A549 (cell line): Measurements from ENCODE around the gene SPATA17. TPM values are rescaled to one million over a fixed set of nuclear protein-coding genes. Genes with fewer than 3 reads are reported as not detected.

Experiments used
- ATAC-seq, 2 experiments: fragments of 200-7000 bp in 1 of 2; fragments of >200 bp in 1 of 2; cut with Nextera tagmentation in 1 of 2; cut with Tn5 transposase in 1 of 2; 3 replicates each; pipeline versions ENCODE4 v1.8.0 to v1.9.1; 2018 to 2020; ENCODE audit warnings: mild to moderate bottlenecking in 1 of 2, moderate library complexity in 1 of 2
- CTCF ChIA-PET: fragments of 300-600 bp; sonication (Branson Sonifier 250); formaldehyde crosslinking; extraction: SDS; loops from one replicate; lab custom pipeline; 2021; ENCODE audit warnings: antibody characterized with exemption, inconsistent platforms; lab: Yijun Ruan, JAX
- POLR2A ChIA-PET: fragments of 350-600 bp; formaldehyde crosslinking; extraction: SDS; loops from one replicate; lab custom pipeline; 2021; ENCODE audit warnings: antibody characterized with exemption, inconsistent platforms; lab: Yijun Ruan, JAX
- DNase-seq, 2 experiments: peaks; one replicate each; pipeline versions ENCODE4 v3.0.0 to v3.0.0-alpha.2; 2011 to 2016; ENCODE audit warnings: low read depth in 1 of 2, low spot score in 1 of 2
- FAIRE-seq: peaks from 2 replicates; lab custom pipeline; 2011; peaks lifted over from hg19 to GRCh38; lab: Jason Lieb, UNC
- H3K27ac ChIP-seq, 2 experiments: fragments of >200 bp; sonication (Bioruptor Twin); formaldehyde crosslinking; 3 replicates each; pipeline ENCODE4 v1.5.1; 2016 to 2017
- H3K4me1 ChIP-seq: fragments of >200 bp; sonication (Bioruptor Twin); formaldehyde crosslinking; 3 replicates; pipeline ENCODE4 v1.6.1; 2016
- H3K4me2 ChIP-seq: fragments of >200 bp; sonication (Bioruptor Twin); formaldehyde crosslinking; 3 replicates; pipeline ENCODE4 v1.6.1; 2016
- H3K4me3 ChIP-seq: fragments of >200 bp; sonication (Bioruptor Twin); formaldehyde crosslinking; 3 replicates; pipeline ENCODE4 v1.5.1; 2016
- H3K9me3 ChIP-seq: fragments of >200 bp; sonication (Bioruptor Twin); formaldehyde crosslinking; 3 replicates; pipeline ENCODE4 v1.6.1; 2016
- CBX8 ChIP-seq: fragments of 200-600 bp; sonication (generic); IDR thresholded peaks from 2 replicates; pipeline ENCODE4 v1.6.1; 2016
- CHD2 ChIP-seq: fragments of 150-350 bp; IDR thresholded peaks from 2 replicates; pipeline ENCODE4 v1.6.1; 2014; ENCODE audit warnings: low read length; ENCODE audit not compliant: partially characterized antibody
- EP300 ChIP-seq, 2 experiments: fragments of >200 bp; sonication (Bioruptor Twin); formaldehyde crosslinking; IDR thresholded peaks; 2 replicates in 1 of 2; 3 replicates in 1 of 2; pipeline ENCODE4 v1.6.1; 2016 to 2017
- FOSL2 ChIP-seq, 2 experiments: fragments of 450-650 bp in 1 of 2; fragments of >200 bp in 1 of 2; sonication (Bioruptor Twin) in 1 of 2; formaldehyde crosslinking; IDR thresholded peaks; 2 replicates each; pipeline versions ENCODE4 v1.5.0 to v1.6.1; 2016 to 2020; ENCODE audit warnings: mild to moderate bottlenecking in 1 of 2, moderate library complexity in 1 of 2
- HDAC2 ChIP-seq: fragments of 200-600 bp; sonication (generic); IDR thresholded peaks from 2 replicates; pipeline ENCODE4 v1.6.1; 2016
- HOXB13 ChIP-seq: fragments of 250-450 bp; sonication (Bioruptor Pico); IDR thresholded peaks from 2 replicates; pipeline ENCODE4 v1.5.0; 2020; ENCODE audit warnings: low read depth, mild to moderate bottlenecking, moderate library complexity
- JUN ChIP-seq, 2 experiments: fragments of >200 bp; sonication (Bioruptor Twin); formaldehyde crosslinking; IDR thresholded peaks; 2 replicates in 1 of 2; 3 replicates in 1 of 2; pipeline ENCODE4 v1.6.1; 2016 to 2017
- KDM5A ChIP-seq: fragments of 200-600 bp; sonication (generic); IDR thresholded peaks from 2 replicates; pipeline ENCODE4 v1.6.1; 2016; ENCODE audit warnings: antibody characterized with exemption, mild to moderate bottlenecking
- MAFK ChIP-seq: fragments of 450-650 bp; IDR thresholded peaks from 2 replicates; pipeline ENCODE4 v1.6.1; 2014; ENCODE audit not compliant: partially characterized antibody
- NPAS2 ChIP-seq: fragments of 250-450 bp; sonication (Bioruptor Pico); IDR thresholded peaks from 2 replicates; pipeline ENCODE4 v1.8.0; 2022; ENCODE audit warnings: mild to moderate bottlenecking, moderate library complexity, borderline replicate concordance
- PHF8 ChIP-seq: fragments of 200-600 bp; sonication (generic); IDR thresholded peaks from 2 replicates; pipeline ENCODE4 v1.6.1; 2016; ENCODE audit warnings: low read depth, mild to moderate bottlenecking, antibody characterized with exemption, moderate library complexity, borderline replicate concordance
- RAD21 ChIP-seq, 2 experiments: fragments of >200 bp in 1 of 2; sonication (Bioruptor Twin) in 1 of 2; formaldehyde crosslinking in 1 of 2; IDR thresholded peaks in 1 of 2; conservative IDR thresholded peaks in 1 of 2; 2 replicates in 1 of 2; 3 replicates in 1 of 2; pipeline ENCODE4 v1.6.1; 2012 to 2018; ENCODE audit warnings: inconsistent platforms in 1 of 2
- RARB ChIP-seq: fragments of 250-450 bp; sonication (Bioruptor Pico); IDR thresholded peaks from 2 replicates; pipeline ENCODE4 v1.8.0; 2021; ENCODE audit warnings: mild to moderate bottlenecking, moderate library complexity
- RFX5 ChIP-seq: fragments of 450-650 bp; IDR thresholded peaks from 2 replicates; pipeline ENCODE4 v1.7.1; 2014; ENCODE audit warnings: antibody characterized with exemption, mild to moderate bottlenecking, moderate library complexity
- SREBF2 ChIP-seq: fragments of 450-650 bp; IDR thresholded peaks from 2 replicates; pipeline ENCODE4 v1.6.1; 2014; ENCODE audit warnings: mild to moderate bottlenecking, moderate library complexity
- TFCP2L1 ChIP-seq: fragments of 250-450 bp; sonication (Bioruptor Pico); IDR thresholded peaks from 2 replicates; pipeline ENCODE4 v1.5.0; 2021; ENCODE audit warnings: mild to moderate bottlenecking
- TP53 ChIP-seq: fragments of 250-450 bp; sonication (Bioruptor Pico); IDR thresholded peaks from 2 replicates; pipeline ENCODE4 v1.5.0; 2021; ENCODE audit warnings: mild to moderate bottlenecking, moderate library complexity
- ZC3H11A ChIP-seq: fragments of 450-650 bp; IDR thresholded peaks from 2 replicates; pipeline ENCODE4 v1.6.1; 2014; ENCODE audit warnings: antibody characterized with exemption, mild to moderate bottlenecking
- ZNF302 ChIP-seq: fragments of 250-450 bp; sonication (Bioruptor Pico); IDR thresholded peaks from 2 replicates; pipeline ENCODE4 v1.9.0; 2021; ENCODE audit warnings: inconsistent platforms, mild to moderate bottlenecking, moderate library complexity
- WGBS: methylation state at CpG from one replicate; pipeline ENCODE4 v1.1.6; 2017; ENCODE audit errors: missing lambda C conversion rate; 5-methylcytosine and 5-hydroxymethylcytosine counted together
- polyA plus RNA-seq, 4 experiments: library from polyadenylated mRNA; depleted of rRNA in 3 of 4; stranded (reverse); fragments of >200 nt; fragmentation: RNase III in 1 of 4; extraction: RNeasy Plus Mini Kit Qiagen cat#74134 plus additional on column Dnase treatment in 1 of 4; gene quantifications; 2 replicates in 3 of 4; 3 replicates in 1 of 4; pipeline ENCODE4 v1.2.3, GENCODE V29; 2011 to 2017
- TF ChIP-seq, protein P1 (sequence below): fragments of 450-650 bp; IDR thresholded peaks from 2 replicates; pipeline ENCODE4 v1.6.1; 2014; ENCODE audit warnings: antibody characterized with exemption
- TF ChIP-seq, protein P2 (sequence below): fragments of >200 bp; sonication (Bioruptor Twin); formaldehyde crosslinking; IDR thresholded peaks from 3 replicates; pipeline ENCODE4 v1.6.1; 2016
- TF ChIP-seq, protein P3 (sequence below): IDR thresholded peaks from 2 replicates; pipeline ENCODE4 v1.6.1; 2012
- TF ChIP-seq, protein P4 (sequence below): fragments of 250-450 bp; sonication (Bioruptor Pico); IDR thresholded peaks from 2 replicates; pipeline ENCODE4 v1.5.0; 2021; ENCODE audit warnings: mild to moderate bottlenecking, moderate library complexity, borderline replicate concordance
- TF ChIP-seq, protein P5 (sequence below): fragments of >200 bp; sonication (Bioruptor Twin); formaldehyde crosslinking; IDR thresholded peaks from 2 replicates; pipeline ENCODE4 v1.6.1; 2016
- TF ChIP-seq, protein P6 (sequence below): fragments of 250-450 bp; sonication (Bioruptor Pico); IDR thresholded peaks from 2 replicates; pipeline ENCODE4 v1.5.0; 2020; ENCODE audit warnings: low read depth, mild to moderate bottlenecking, moderate library complexity
- TF ChIP-seq, protein P7 (sequence below): IDR thresholded peaks from 2 replicates; pipeline ENCODE4 v1.6.1; 2012; ENCODE audit warnings: low read depth, borderline replicate concordance

Gene SPATA17
- polyA plus RNA-seq, 2 of the 4 experiments (the other 2 are of a cell fraction), result 3.3 to 5.0 TPM

DNA sequence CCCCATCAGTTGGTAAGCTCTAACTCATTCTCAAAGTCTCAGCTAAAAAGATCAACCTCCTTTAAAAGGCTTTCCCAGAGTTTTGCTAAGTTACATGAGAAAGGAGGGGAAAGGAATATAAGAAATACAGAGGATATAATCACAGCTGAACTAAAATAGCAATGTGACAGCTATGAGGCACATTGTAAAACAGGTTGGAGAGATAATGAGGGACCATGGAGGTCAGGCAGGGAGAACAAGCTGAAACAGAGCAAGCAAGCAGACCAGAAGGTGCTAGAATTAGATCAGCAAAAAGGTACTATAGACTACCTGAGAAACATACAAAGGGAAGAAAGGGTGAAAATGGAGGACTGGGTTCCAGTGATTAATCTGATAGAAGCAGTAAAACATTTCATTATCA, 28.8 kb upstream of the SPATA17 start:
- ATAC-seq, result no peak
- CTCF ChIA-PET, result no interaction called here

DNA sequence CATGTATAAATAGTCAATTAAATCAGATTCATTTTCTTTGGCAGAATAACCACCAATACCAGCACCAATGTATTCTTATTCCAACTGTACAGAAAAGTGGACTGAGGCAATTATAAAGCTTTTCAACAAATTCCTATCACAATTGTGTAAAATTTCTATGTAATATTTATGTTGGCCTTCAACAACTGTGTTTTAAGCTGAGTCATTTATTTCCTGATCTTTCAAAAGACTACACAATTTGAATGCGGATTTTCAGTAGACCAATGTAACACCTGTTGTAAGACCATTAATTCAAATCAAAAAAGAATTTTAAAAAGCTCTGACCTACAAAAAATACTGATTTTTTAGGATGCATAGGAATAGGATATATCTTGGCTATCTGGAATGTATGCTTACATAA, 25.8 kb upstream of the SPATA17 start:
- Histone ChIP-seq H3K27ac (no peak overlapping the region), H3K9me3 (no peaks in the 10 kb centered on the region), H3K4me2 (no peak overlapping the region), H3K4me1 (no peaks in the 10 kb centered on the region)
- DNase-seq (no peak), ATAC-seq (no peak)
- POLR2A ChIA-PET, result no interaction called here
- no peak for TF ChIP-seq JUN (IDR thresholded peaks at IDR 0.05)
- peak; percentile 46 for TF ChIP-seq MAFK
- TF ChIP-seq, all 56 proteins: peak for 1
- FAIRE-seq, result no peak
- no peak overlapping the region for H3K4me3 ChIP-seq
- WGBS, result 86% methylated on average over 1 of the region's 1 CpG
- CTCF ChIA-PET, result no interaction called here

More for the DNA sequence above, 28.8 kb upstream of the SPATA17 start:
- TF ChIP-seq NPAS2 (no peak), SREBF2 (no peak), ZNF302 (no peak), EP300 (IDR thresholded peaks at IDR 0.05) (no peak), TP53 (no peak), RARB (CRISPR knock-in tag) (no peak)
- TF ChIP-seq, protein P1, sequence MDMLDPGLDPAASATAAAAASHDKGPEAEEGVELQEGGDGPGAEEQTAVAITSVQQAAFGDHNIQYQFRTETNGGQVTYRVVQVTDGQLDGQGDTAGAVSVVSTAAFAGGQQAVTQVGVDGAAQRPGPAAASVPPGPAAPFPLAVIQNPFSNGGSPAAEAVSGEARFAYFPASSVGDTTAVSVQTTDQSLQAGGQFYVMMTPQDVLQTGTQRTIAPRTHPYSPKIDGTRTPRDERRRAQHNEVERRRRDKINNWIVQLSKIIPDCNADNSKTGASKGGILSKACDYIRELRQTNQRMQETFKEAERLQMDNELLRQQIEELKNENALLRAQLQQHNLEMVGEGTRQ, result no peak
- TF ChIP-seq, all 56 proteins: peak for 0
- H3K4me1 ChIP-seq, result no peaks in the 10 kb centered on the region
- no peak overlapping the region for H3K4me2 ChIP-seq
- no peak overlapping the region for H3K4me3 ChIP-seq
- H3K9me3 ChIP-seq, result no peaks in the 10 kb centered on the region
- FAIRE-seq (no peak), DNase-seq (no peak)
- POLR2A ChIA-PET, result no interaction called here
- no peak overlapping the region for H3K27ac ChIP-seq

DNA sequence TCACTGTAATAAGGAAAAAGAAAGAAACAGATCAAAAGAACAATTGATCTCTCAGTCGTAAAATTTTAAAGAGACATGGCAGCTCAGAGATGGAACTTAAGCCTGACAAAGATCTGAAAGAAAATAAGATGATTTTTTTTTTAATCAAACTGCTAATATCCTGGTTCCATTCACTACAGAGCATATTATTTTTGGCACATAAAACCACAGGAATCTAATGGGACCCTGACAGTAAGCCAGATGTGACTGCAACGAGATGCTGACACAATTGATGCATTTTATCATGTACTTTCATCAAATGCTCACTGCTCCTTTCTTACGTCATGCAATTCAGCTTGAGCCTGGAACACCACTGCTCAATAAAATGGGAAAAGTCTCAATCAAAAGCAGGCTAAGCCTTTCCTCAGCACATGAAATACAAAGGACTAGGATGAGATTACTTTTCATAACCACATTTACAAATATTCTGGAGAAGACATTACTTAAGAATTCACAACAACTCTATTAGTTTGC, 16.9 kb upstream of the SPATA17 start:
- ChIA-PET CTCF (interaction anchor here (0.6 kb wide), 1 partner anchor 1875 kb away, joined by 3 read pairs; no protein-coding TSS in a partner anchor), POLR2A (interaction anchor here (1.2 kb wide), 1 partner anchor 17 kb away, joined by 3 read pairs; the partner anchor contains the start of genes GPATCH2 and SPATA17)
- FAIRE-seq (no peak), ATAC-seq (no peak), DNase-seq (no peak)
- H3K9me3 ChIP-seq, result no peaks in the 10 kb centered on the region
- WGBS, result 80% methylated on average over 3 of the region's 3 CpGs
- TF ChIP-seq, protein P2, sequence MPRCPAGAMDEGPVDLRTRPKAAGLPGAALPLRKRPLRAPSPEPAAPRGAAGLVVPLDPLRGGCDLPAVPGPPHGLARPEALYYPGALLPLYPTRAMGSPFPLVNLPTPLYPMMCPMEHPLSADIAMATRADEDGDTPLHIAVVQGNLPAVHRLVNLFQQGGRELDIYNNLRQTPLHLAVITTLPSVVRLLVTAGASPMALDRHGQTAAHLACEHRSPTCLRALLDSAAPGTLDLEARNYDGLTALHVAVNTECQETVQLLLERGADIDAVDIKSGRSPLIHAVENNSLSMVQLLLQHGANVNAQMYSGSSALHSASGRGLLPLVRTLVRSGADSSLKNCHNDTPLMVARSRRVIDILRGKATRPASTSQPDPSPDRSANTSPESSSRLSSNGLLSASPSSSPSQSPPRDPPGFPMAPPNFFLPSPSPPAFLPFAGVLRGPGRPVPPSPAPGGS, result no peak
- TF ChIP-seq TFCP2L1 (CRISPR knock-in tag), result no peak
- TF ChIP-seq KDM5A, result no peak
- TF ChIP-seq CBX8, result no peak
- no peak for TF ChIP-seq NPAS2
- TF ChIP-seq ZC3H11A, result no peak
- TF ChIP-seq, protein P3, sequence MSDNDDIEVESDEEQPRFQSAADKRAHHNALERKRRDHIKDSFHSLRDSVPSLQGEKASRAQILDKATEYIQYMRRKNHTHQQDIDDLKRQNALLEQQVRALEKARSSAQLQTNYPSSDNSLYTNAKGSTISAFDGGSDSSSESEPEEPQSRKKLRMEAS, result no peak
- TF ChIP-seq ZNF302, result no peak
- no peak for TF ChIP-seq TP53
- TF ChIP-seq, protein P4, sequence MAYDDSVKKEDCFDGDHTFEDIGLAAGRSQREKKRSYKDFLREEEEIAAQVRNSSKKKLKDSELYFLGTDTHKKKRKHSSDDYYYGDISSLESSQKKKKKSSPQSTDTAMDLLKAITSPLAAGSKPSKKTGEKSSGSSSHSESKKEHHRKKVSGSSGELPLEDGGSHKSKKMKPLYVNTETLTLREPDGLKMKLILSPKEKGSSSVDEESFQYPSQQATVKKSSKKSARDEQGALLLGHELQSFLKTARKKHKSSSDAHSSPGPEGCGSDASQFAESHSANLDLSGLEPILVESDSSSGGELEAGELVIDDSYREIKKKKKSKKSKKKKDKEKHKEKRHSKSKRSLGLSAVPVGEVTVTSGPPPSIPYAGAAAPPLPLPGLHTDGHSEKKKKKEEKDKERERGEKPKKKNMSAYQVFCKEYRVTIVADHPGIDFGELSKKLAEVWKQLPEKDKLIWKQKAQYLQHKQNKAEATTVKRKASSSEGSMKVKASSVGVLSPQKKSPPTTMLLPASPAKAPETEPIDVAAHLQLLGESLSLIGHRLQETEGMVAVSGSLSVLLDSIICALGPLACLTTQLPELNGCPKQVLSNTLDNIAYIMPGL (CRISPR knock-in tag), result no peak
- TF ChIP-seq CHD2, result no peak
- TF ChIP-seq, protein P5, sequence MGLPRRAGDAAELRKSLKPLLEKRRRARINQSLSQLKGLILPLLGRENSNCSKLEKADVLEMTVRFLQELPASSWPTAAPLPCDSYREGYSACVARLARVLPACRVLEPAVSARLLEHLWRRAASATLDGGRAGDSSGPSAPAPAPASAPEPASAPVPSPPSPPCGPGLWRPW, result no peak
- TF ChIP-seq, protein P6, sequence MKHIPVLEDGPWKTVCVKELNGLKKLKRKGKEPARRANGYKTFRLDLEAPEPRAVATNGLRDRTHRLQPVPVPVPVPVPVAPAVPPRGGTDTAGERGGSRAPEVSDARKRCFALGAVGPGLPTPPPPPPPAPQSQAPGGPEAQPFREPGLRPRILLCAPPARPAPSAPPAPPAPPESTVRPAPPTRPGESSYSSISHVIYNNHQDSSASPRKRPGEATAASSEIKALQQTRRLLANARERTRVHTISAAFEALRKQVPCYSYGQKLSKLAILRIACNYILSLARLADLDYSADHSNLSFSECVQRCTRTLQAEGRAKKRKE (CRISPR knock-in tag), result no peak
- TF ChIP-seq PHF8, result no peak
- TF ChIP-seq HDAC2, result no peak
- no peak for TF ChIP-seq RFX5
- no peak for TF ChIP-seq RAD21 (conservative IDR thresholded peaks at IDR 0.05 in 1 of 2, IDR thresholded peaks at IDR 0.05 in 1 of 2)
- TF ChIP-seq, protein P7, sequence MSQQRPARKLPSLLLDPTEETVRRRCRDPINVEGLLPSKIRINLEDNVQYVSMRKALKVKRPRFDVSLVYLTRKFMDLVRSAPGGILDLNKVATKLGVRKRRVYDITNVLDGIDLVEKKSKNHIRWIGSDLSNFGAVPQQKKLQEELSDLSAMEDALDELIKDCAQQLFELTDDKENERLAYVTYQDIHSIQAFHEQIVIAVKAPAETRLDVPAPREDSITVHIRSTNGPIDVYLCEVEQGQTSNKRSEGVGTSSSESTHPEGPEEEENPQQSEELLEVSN, result no peak
- TF ChIP-seq HOXB13 (CRISPR knock-in tag), result no peak
- no peak for TF ChIP-seq FOSL2 (IDR thresholded peaks at IDR 0.05)
- TF ChIP-seq FOSL2 (CRISPR knock-in tag; IDR thresholded peaks at IDR 0.05), result no peak
- H3K4me3 ChIP-seq, result no peak overlapping the region
- H3K4me2 ChIP-seq, result no peak overlapping the region
- no peak overlapping the region for H3K27ac ChIP-seq
- H3K4me1 ChIP-seq, result no peaks in the 10 kb centered on the region
